ENCODE data around the gene PLAC1. TPM values are rescaled to one million over a fixed set of nuclear protein-coding genes. Genes with fewer than 3 reads are reported as not detected.

The PLAC1 gene
- total RNA-seq, 1 donor from 2014 or later = 0.72 TPM

DNA sequence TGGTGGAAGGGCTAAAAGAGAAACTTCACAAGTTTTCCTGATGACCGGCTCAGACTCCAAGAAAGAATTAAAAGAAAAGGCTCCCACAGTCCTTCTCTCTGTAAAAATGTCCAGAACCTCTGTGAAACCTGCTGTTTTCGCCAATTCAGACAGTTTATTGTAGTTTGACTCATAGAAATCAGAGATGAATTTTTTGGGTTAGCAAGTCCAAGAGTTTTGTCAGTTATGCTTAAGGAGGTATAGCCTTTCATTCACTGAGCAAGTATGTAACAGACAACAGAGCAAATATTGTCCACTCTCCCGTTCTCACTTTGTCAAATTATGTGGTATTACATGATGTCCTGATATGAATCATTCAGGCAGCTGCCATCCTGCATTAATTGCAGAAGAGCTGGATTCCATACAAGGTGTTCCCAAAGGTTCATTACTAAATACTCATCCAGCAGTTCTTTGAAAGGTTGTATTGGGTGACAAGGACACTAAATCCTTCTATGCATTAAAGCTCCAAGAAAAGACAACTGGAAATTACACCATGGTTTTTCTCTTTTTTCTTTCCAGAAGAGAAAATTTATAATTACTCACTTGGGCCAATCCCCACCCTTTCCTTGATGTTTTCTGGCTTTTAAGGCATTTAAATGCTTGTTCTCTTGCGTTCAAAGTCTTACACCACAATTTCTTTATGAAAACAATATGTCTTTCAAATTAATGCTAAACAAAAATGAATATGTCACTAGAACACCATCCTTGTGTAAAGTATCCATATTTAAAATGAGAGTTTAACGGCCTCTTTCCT lies 30.0 kb upstream of the PLAC1 start:
- no peaks in the 10 kb centered on the region for H3K36me3 Mint-ChIP-seq (ENCODE audit: low read depth, unreplicated experiment)
- DNase-seq (ENCODE audit: low spot score) = no peak

DNA sequence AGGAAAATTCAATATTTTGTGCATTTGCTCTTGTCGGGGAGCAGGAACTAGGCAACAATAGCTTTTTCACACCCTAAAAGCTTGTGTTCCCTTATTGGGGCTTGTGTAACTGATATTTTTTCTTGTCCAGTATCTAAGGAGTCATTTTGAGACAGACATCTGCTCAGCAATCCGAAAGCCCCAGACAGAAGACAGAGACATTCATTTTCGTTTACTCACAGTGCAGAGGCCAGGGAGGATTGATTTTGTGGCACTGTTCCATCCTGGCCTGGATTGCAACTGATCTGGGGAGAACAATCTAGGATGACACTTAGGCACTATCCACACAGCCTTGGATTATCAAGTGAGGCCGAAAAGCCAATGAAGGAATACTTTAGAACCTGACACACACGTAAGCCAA lies 27.4 kb upstream of the PLAC1 start:
- Mint-ChIP-seq H3K9me3 (ENCODE audit: unreplicated experiment) (no peaks in the 10 kb centered on the region), H3K27me3 (ENCODE audit: unreplicated experiment) (no peaks in the 10 kb centered on the region), H3K4me3 (ENCODE audit: unreplicated experiment) (no peak overlapping the region), H3K27ac (ENCODE audit: unreplicated experiment) (no peak overlapping the region), H3K4me1 (ENCODE audit: unreplicated experiment) (no peaks in the 10 kb centered on the region), H3K36me3 (ENCODE audit: low read depth, unreplicated experiment) (no peaks in the 10 kb centered on the region)
- TF ChIP-seq, protein P1, sequence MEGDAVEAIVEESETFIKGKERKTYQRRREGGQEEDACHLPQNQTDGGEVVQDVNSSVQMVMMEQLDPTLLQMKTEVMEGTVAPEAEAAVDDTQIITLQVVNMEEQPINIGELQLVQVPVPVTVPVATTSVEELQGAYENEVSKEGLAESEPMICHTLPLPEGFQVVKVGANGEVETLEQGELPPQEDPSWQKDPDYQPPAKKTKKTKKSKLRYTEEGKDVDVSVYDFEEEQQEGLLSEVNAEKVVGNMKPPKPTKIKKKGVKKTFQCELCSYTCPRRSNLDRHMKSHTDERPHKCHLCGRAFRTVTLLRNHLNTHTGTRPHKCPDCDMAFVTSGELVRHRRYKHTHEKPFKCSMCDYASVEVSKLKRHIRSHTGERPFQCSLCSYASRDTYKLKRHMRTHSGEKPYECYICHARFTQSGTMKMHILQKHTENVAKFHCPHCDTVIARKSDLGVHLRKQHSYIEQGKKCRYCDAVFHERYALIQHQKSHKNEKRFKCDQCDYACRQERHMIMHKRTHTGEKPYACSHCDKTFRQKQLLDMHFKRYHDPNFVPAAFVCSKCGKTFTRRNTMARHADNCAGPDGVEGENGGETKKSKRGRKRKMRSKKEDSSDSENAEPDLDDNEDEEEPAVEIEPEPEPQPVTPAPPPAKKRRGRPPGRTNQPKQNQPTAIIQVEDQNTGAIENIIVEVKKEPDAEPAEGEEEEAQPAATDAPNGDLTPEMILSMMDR (IDR thresholded peaks at IDR 0.05; ENCODE audit: unreplicated experiment) = no peak
- no peak for DNase-seq (ENCODE audit: low spot score)

More for the DNA sequence above, 30.0 kb upstream of the PLAC1 start:
- H3K27ac Mint-ChIP-seq (ENCODE audit: unreplicated experiment) = no peak overlapping the region
- peaks cover 14% of the 10 kb centered on the region for H3K4me1 Mint-ChIP-seq (ENCODE audit: unreplicated experiment)
- H3K27me3 Mint-ChIP-seq (ENCODE audit: unreplicated experiment) = no peaks in the 10 kb centered on the region
- no peaks in the 10 kb centered on the region for H3K9me3 Mint-ChIP-seq (ENCODE audit: unreplicated experiment)
- TF ChIP-seq, protein P1 (IDR thresholded peaks at IDR 0.05; ENCODE audit: unreplicated experiment) = no peak
- no peak overlapping the region for H3K4me3 Mint-ChIP-seq (ENCODE audit: unreplicated experiment)

DNA sequence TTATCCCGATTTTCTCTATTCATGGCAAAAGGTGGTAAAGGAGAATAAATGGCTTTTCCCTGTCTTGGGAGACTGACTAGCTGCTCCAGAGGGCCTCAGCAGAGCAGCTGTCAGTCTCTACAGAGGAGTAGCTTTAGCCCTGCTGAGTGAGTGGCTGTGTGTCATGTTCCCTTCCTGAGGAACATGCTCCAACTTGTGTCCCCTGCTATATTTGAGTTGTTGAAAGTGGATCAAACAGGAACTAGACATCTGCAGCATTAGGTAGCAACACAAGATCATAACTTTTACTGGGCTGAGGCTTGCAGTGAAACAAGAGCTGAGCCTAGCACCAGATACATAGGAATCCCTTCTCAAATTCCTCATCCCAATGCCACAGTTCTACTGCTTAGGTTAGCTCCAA lies 26.7 kb upstream of the PLAC1 start:
- no peak overlapping the region for H3K4me3 Mint-ChIP-seq (ENCODE audit: unreplicated experiment)
- no peaks in the 10 kb centered on the region for H3K4me1 Mint-ChIP-seq (ENCODE audit: unreplicated experiment)
- TF ChIP-seq, protein P1 (IDR thresholded peaks at IDR 0.05; ENCODE audit: unreplicated experiment) = no peak
- H3K27ac Mint-ChIP-seq (ENCODE audit: unreplicated experiment) = no peak overlapping the region
- H3K27me3 Mint-ChIP-seq (ENCODE audit: unreplicated experiment) = no peaks in the 10 kb centered on the region
- no peaks in the 10 kb centered on the region for H3K9me3 Mint-ChIP-seq (ENCODE audit: unreplicated experiment)
- no peak for DNase-seq (ENCODE audit: low spot score)
- H3K36me3 Mint-ChIP-seq (ENCODE audit: low read depth, unreplicated experiment) = no peaks in the 10 kb centered on the region

DNA sequence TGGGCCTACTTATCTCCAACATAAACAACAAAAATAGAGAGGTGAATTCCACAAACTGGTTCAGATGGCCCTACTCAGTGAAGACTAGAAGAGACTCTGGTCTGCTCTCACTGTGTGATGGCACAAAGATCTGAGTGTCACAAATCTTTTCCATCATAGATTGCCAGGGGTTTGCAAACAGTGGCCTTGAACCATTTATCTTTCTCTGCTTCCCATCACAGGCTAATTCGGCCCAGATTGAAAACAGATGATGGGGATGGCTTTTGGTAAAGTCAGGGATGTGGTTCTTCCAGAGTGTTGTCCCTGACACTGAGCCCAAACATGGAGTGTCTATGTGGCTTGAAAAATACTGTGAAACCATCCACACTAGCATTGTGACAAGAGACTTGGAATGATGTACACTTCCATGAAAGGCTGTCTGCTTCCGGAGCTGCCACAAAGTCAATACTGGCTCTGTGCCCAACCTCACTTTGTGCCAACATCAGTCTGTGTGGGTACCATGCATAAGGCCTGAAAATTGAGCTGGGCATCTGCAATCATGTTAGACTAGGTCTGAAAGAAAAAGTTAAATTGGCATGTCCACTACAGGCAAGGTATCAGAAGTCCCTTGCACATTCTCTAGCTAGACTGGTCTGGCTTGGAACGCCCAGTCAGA lies 25.2 kb upstream of the PLAC1 start:
- no peaks in the 10 kb centered on the region for H3K9me3 Mint-ChIP-seq (ENCODE audit: unreplicated experiment)
- H3K4me3 Mint-ChIP-seq (ENCODE audit: unreplicated experiment) = no peak overlapping the region
- H3K27ac Mint-ChIP-seq (ENCODE audit: unreplicated experiment) = no peak overlapping the region
- H3K36me3 Mint-ChIP-seq (ENCODE audit: low read depth, unreplicated experiment) = no peaks in the 10 kb centered on the region
- TF ChIP-seq, protein P1 (IDR thresholded peaks at IDR 0.05; ENCODE audit: unreplicated experiment) = no peak
- no peaks in the 10 kb centered on the region for H3K4me1 Mint-ChIP-seq (ENCODE audit: unreplicated experiment)
- no peaks in the 10 kb centered on the region for H3K27me3 Mint-ChIP-seq (ENCODE audit: unreplicated experiment)
- DNase-seq (ENCODE audit: low spot score) = no peak

DNA sequence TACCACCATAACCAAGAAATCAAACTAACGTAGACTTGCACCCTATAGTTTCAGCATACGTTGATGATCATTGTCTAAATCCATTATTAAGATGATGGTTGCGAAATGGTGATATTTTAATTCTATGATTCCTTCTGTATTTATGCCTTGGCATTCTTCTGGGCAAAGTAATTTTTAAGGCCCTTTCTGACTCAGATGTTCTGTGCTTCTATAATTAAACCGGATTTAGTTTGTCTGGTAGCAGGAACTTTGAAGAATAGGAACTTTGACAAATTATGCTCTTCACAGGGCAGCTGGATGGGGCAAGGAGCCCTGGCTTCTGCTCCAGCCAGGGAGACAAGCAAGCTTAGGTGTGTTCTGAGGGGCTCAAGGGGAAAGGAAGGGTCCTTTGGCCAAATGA lies 23.8 kb upstream of the PLAC1 start:
- H3K36me3 Mint-ChIP-seq (ENCODE audit: low read depth, unreplicated experiment) = no peaks in the 10 kb centered on the region
- no peak for DNase-seq (ENCODE audit: low spot score)
- TF ChIP-seq, protein P1 (IDR thresholded peaks at IDR 0.05; ENCODE audit: unreplicated experiment) = no peak
- no peaks in the 10 kb centered on the region for H3K9me3 Mint-ChIP-seq (ENCODE audit: unreplicated experiment)
- H3K27me3 Mint-ChIP-seq (ENCODE audit: unreplicated experiment) = no peaks in the 10 kb centered on the region
- no peak overlapping the region for H3K4me3 Mint-ChIP-seq (ENCODE audit: unreplicated experiment)
- no peaks in the 10 kb centered on the region for H3K4me1 Mint-ChIP-seq (ENCODE audit: unreplicated experiment)
- H3K27ac Mint-ChIP-seq (ENCODE audit: unreplicated experiment) = no peak overlapping the region
